Colon (tissue), 2 donors: ENCODE results near the gene LST1.
"Not testable (repeated sequence)": the region's sequence is repeated elsewhere in the genome, so short reads cannot be mapped to it uniquely, and the experiment has no call there.

Experiments used
- FAIRE-seq: peaks from 2 replicates; lab custom pipeline; 2012; peaks lifted over from hg19 to GRCh38; lab: Jason Lieb, UNC
- donor health status: control.
- donor health status: control.

The LST1 gene

GRCh38 chr6:31586008-31586407 is at the start of gene LST1:
LST1 (plus strand) TSS chr6:31586277; CDS start chr6:31587300, 1,023 bp downstream.
- no peak for FAIRE-seq

- FAIRE-seq = no peak
Measured at GRCh38 chr6:31538805-31539400, 47.2 kb upstream of the LST1 start.

- no peak for FAIRE-seq
Measured at GRCh38 chr6:31540640-31541039, 45.4 kb upstream of the LST1 start.

DNA sequence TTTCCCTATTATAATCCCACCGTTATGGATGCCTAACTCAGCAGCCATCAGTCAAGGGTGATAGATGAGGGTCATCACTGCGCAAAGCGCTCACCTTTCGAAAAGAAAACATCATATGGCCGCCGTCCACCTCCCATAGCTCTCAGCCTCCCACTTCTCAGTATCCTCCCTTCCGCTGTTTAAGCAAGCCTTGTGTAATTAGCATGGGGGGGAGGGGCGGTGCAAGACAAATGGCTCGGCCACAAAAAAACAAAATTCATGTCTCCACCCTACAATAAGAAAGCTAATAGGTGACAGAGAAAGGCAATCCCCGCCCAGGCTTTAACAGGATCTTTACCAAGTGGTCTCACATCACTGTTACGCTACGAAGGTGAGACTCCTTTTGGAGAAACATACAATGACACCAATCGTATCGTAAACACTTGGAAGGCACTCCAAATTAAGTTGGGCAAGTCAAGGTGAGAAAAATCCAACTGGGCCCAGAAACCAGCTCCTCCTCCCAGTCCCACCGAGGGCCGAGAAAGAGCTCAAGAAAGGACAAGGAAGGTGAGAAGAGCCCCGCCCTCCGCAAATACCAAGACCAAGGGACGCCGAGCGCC is 44.9 kb upstream of the LST1 start:
- no peak for FAIRE-seq

DNA sequence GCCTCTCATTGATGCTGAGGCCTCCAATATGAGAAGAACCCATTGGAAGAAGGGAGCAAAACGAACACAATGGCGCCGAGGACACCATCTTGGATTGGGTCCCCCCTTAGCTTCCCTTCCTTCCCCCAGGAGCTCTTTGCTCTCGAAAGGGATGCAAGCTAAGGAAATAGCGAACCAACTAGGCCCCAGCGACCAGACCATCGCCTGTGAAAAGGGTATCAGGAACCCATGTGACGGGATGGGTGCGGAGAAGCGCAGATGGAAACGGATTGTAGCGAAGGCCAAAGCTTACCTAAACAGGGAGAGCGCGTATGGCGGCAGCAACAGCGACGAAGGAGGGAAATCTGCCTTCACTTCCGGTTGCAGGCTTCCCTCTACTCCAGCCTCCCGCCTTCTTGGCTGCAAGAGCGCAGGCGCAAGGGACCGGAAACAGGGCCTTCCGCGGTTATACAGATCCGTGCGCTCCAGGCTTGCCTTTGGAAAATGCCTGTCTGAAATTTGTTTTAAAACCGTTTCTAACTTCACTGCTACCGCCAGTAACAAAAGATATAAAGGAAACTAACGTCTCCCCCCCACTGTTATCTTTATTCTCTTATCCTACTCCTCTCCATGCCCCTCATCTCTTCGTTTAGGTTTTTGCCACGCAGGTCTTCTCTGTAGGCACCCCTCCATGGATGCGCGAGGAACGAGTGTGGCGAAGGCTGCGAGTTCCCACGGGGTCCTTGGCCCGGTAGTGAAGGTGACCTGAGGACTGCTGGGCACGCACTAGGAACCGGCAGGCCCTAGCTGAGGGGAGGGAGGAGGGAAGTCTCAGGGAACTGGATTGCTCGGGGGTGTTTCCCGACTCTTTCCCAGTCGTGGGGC is 44.2 kb upstream of the LST1 start, which contains the start of gene DDX39B:
TSS of gene DDX39B (minus strand) at position 346 of the 864 bp plus-strand sequence. CDS start 1,471 bp downstream, outside the sequence.
- FAIRE-seq = no peak

GRCh38 chr6:31543639-31544038 is 42.4 kb upstream of the LST1 start:
- FAIRE-seq = no peak

DNA sequence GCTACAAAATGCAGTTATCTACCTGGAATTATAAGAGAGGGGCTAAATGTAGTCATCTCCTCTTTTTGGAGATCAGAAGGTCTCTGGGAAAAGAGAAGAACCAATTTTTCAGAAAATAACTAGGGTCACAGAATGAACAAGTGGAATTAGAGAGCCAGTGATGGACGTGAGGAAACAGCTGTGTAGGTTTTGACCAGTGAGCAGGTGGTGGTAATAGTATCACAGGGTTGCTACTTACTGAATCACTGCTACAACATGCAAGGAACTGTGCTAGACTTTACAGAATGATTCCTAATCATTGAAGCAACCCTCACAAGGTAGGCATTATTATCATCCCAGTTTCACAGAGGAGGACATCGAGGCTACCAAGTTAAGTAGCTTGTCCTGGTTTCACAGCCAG is 41.4 kb upstream of the LST1 start:
- no peak for FAIRE-seq

DNA sequence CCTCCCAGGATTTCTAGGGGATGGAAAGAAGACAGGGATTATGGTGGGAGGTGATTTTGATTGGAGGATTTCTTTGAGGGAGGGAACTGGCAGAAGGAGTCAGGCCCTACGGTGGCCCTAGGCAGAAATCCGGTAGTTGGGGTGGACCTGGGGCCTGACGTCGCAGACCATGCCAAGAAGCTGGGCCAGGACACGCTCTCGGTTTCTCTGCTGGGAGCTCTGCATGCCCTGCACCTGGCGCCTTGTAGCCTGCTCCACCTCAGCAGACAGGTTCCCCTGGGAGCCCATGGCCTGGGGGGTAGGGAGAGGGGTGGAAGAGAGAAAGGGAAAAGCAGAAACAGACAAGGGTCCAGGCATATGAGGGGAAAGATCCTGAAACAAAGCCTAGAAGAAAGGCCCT is 40.8 kb upstream of the LST1 start:
- no peak for FAIRE-seq

DNA sequence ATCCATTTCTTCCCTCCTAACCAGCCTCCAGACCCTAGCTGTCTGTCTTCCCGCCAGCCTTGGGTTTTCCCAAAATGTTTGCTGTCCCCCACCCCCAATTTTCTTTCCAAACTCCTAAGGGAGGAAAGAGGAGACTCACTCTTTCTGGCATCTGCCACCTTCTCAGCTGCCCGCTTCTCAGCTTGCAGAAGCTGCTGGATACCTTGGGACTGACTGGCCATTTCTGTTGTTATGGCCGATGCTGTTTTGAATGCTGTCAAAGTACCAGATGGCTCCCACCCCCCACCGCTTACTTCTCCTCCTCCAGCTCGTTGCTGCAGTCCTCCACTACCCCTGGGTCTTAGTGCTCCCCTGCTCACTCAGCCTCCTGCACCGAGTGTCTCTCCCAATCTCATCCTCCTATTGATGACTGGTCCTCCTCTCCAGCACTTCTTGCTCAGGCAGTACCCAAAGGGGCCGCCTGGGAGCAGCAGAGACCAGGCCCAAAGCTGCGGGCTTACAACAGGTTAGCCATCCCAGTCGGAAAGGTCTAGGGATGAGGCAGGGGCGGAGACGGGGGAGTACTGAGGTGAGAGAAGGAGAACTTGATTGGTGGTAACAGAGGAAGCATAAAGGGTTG is 39.6 kb upstream of the LST1 start, which contains the start of gene ATP6V1G2:
TSS of gene ATP6V1G2 (minus strand) at position 270 of the 619 bp plus-strand sequence. CDS start at position 221, 49 bp downstream.
- no peak for FAIRE-seq

DNA sequence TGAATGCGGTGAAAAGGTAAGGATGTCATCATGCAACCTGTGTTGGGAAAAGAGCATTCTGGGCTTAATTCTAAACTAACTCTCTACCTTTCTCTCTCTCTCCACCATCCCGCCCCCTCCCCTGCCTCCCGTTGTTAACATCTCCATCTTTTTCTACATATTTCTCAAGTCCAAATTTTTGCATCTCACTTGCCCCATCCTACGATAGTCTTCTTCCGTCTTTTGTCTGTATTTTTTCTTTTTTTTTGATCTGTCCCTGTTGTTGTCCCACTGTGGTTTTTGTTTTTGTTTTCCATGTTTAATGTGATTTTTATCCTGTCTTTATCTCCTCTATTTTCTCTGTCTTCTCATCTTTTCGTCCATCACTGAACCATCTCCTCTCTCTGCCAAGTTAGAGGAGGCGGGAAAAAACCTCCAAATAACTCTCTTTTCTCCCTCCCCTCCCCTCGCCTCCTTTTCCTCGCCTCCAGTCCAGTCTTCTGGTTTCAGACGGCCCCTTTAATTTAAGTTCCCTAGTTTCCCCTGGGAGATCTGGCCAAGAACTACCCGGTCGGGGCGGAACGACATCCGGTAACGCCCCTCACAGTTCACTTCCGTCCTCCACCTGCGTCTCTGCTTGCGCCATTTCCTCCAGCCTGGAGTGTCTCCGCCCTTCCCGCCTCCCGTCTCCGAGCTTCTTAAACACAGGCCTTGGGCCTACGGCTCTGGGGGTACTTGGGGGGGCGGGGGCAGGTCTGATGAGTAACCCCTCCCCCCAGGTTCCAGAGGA is 38.9 kb upstream of the LST1 start, which contains the start of gene NFKBIL1:
TSS of gene NFKBIL1 (plus strand) at position 651 of the 769 bp plus-strand sequence. CDS start at position 738, 87 bp downstream.
- FAIRE-seq = no peak

DNA sequence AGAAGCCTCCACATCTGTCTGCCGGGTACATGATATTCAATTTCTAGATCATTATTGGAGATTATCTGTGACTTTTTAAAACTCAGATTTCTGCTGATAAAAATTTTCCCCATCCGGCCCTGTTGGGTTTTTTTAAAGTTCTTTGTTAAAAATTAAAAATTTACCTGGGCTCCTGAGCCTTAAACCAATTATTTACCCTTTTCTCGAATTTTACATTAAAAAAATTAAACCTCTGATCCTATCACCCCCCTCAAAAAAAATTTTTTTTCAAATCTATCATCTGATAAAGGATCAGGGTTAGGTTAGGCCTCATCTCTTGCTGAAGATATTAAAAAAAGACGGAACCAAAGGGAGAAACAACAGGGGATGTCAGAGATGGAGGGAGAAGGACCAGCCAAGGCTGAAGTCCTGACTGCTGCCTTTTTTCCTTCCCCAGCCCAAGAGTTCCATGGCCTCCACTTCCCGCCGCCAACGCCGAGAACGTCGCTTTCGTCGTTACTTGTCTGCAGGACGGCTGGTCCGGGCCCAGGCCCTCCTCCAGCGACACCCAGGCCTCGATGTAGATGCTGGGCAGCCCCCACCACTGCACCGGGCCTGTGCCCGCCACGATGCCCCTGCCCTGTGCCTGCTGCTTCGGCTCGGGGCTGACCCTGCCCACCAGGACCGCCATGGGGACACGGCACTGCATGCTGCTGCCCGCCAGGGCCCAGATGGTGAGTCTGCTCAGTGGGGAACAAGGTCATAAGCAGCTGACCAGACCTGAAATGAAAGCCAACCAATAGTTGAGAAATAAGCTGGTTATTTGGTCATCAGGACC is 38.1 kb upstream of the LST1 start:
- no peak for FAIRE-seq

DNA sequence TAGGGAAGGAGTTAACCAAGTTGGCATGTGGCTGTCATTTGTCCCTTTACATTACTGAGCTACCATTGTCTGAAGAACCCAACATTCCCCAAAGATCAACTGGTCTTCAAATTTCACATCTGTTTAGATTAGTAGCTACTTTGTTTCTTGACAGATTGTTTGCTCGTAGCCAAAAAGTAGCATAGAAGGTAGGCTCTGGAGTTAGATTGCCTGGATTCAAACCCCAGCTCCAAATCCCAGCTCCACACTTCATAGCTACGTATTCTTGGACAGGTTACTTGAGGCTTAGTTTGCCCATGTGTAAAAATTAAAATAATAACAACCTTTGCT is 37.6 kb upstream of the LST1 start:
- FAIRE-seq = no peak

DNA sequence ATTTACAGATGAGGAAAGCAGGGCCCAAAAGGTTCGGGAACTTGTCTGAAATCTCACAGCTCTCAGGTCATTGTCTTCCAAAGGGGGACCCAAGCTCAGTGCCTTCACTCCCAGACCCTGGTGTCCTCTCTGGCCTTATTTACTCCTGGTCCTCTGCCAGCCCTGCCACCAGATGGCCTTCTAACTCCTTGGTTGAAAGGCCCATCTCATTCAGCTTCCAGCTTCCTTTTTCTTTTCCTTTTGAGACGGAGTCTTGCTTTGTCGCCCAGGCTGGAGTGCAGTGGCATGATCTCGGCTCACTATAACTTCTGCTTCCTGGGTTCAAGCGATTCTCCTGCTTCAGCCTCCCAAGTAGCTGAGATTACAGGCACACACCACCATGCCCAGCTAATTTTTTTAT is 34.7 kb upstream of the LST1 start:
- not testable (repeated sequence) for FAIRE-seq

- no peak for FAIRE-seq
Measured at GRCh38 chr6:31556307-31556706, 29.8 kb upstream of the LST1 start.

DNA sequence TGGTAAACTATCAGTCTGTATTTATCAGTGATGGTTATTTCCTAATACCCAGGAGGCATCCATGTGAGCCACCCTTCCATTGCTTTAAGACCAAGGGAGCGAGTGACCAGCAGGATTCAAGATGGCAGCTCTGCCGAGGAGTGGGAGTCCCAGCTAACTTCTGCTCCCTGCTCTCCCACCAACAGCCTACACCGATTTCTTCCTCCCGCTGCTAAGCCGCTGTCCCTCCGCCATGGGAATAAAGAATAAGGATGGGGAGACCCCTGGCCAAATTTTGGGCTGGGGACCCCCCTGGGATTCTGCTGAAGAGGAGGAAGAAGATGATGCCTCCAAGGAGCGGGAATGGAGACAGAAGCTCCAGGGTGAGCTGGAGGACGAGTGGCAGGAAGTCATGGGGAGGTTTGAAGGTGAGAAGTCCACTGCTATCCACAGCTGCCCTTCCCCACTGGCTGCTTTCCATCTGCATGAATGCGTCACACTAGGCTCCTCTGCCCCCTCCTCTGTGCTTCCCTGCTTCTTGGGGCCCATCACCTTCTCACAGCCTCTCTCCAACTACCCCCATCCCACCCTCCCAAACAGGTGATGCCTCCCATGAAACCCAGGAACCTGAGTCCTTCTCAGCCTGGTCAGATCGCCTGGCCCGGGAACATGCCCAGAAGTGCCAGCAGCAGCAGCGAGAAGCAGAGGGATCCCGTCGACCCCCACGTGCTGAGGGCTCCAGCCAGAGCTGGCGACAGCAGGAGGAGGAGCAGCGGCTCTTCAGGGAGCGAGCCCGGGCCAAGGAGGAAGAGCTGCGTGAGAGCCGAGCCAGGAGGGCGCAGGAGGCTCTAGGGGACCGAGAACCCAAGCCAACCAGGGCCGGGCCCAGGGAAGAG is 28.4 kb upstream of the LST1 start:
- FAIRE-seq = no peak

GRCh38 chr6:31558318-31558625 is 27.8 kb upstream of the LST1 start:
- FAIRE-seq = no peak

- no peak for FAIRE-seq
Measured at GRCh38 chr6:31558631-31559500, 27.2 kb upstream of the LST1 start.

- no peak for FAIRE-seq
Measured at GRCh38 chr6:31559606-31559957, 26.5 kb upstream of the LST1 start.
